Neural cell (in vitro differentiated cells): ENCODE data around the gene TTYH3. TPM values are rescaled to one million over a fixed set of nuclear protein-coding genes. Genes with fewer than 3 reads are reported as not detected.

Source experiments
- H2AFZ ChIP-seq: fragments of 200-600, 300-800 bp; sonication (generic), shearing (Covaris generic); 2 replicates; pipeline ENCODE4 v1.6.0; 2014; ENCODE audit warnings: low read depth, mild to moderate bottlenecking, antibody characterized with exemption, low read length, moderate library complexity
- H3F3A ChIP-seq: fragments of 200-600 bp; shearing (Covaris generic); 2 replicates; pipeline ENCODE4 v1.6.1; 2016; ENCODE audit warnings: mild to moderate bottlenecking, moderate library complexity, mixed read lengths, antibody characterized with exemption, low read length; ENCODE audit not compliant: insufficient read depth, poor library complexity, severe bottlenecking
- H3K27ac ChIP-seq: fragments of 200-600, 300-800 bp; sonication (generic), shearing (Covaris generic); 2 replicates; pipeline ENCODE4 v1.5.1; 2014; ENCODE audit warnings: mild to moderate bottlenecking, low read length, moderate library complexity
- H3K27me3 ChIP-seq: fragments of 300-800, 200-600 bp; sonication (generic), shearing (Covaris generic); 2 replicates; pipeline ENCODE4 v1.6.0; 2014; ENCODE audit warnings: mild to moderate bottlenecking, low read depth, low read length, moderate library complexity; ENCODE audit not compliant: insufficient read depth
- H3K36me3 ChIP-seq: fragments of 300-800, 200-600 bp; sonication (generic), shearing (Covaris generic); 2 replicates; pipeline ENCODE4 v1.5.1; 2014; ENCODE audit warnings: mild to moderate bottlenecking, antibody characterized with exemption, low read length, moderate library complexity; ENCODE audit not compliant: insufficient read depth
- H3K4me2 ChIP-seq: fragments of 300-800, 200-600 bp; sonication (generic), shearing (Covaris generic); 2 replicates; pipeline ENCODE4 v1.6.0; 2014; ENCODE audit warnings: mild to moderate bottlenecking, low read length
- H3K4me3 ChIP-seq: fragments of 300-800, 200-600 bp; sonication (generic), shearing (Covaris generic); 2 replicates; pipeline ENCODE4 v1.5.1; 2014; ENCODE audit warnings: mild to moderate bottlenecking, low read length, moderate library complexity
- H3K79me2 ChIP-seq: fragments of 200-600 bp; shearing (Covaris generic); replicated peaks from 2 replicates; pipeline ENCODE4 v1.6.0; 2014; ENCODE audit warnings: mild to moderate bottlenecking, low read length, moderate library complexity; ENCODE audit not compliant: insufficient read depth
- H3K9ac ChIP-seq: fragments of 300-800, 200-600 bp; sonication (generic), shearing (Covaris generic); 2 replicates; pipeline ENCODE4 v1.6.1; 2016; ENCODE audit warnings: mild to moderate bottlenecking, low read length, mixed read lengths
- H3K9me2 ChIP-seq: fragments of 200-600 bp; shearing (Covaris generic); 2 replicates; pipeline ENCODE4 v1.6.1; 2016; ENCODE audit warnings: mild to moderate bottlenecking, low read length, mixed read lengths; ENCODE audit not compliant: insufficient read depth
- H3K9me3 ChIP-seq: fragments of 200-600, 300-800 bp; sonication (generic), shearing (Covaris generic); 2 replicates; pipeline ENCODE4 v1.6.1; 2016; ENCODE audit warnings: mild to moderate bottlenecking, mixed run types, low read length, moderate library complexity, mixed read lengths
- H4K20me1 ChIP-seq: fragments of 200-600 bp; shearing (Covaris generic); 2 replicates; pipeline ENCODE4 v1.6.1; 2016; ENCODE audit warnings: mild to moderate bottlenecking, mixed run types; ENCODE audit not compliant: insufficient read depth
- EP300 ChIP-seq: fragments of 450-650 bp; conservative IDR thresholded peaks from 2 replicates; pipeline ENCODE4 v1.6.1; 2014; ENCODE audit warnings: antibody characterized with exemption, mild to moderate bottlenecking, moderate library complexity; ENCODE audit not compliant: poor library complexity, severe bottlenecking
- EZH2 ChIP-seq: fragments of 200-600, 300-800 bp; shearing (Covaris generic), sonication (generic); IDR thresholded peaks from 2 replicates; pipeline ENCODE4 v1.6.1; 2014; ENCODE audit warnings: antibody characterized with exemption, low read length, borderline replicate concordance, mild to moderate bottlenecking; ENCODE audit not compliant: insufficient read depth, poor library complexity, severe bottlenecking
- RAD21 ChIP-seq: fragments of 450-650 bp; conservative IDR thresholded peaks from 2 replicates; pipeline ENCODE4 v1.6.1; 2014; ENCODE audit warnings: antibody characterized with exemption, mild to moderate bottlenecking, moderate library complexity
- SMC3 ChIP-seq: fragments of 450-650 bp; conservative IDR thresholded peaks from 2 replicates; pipeline ENCODE4 v1.6.1; 2014; ENCODE audit warnings: antibody characterized with exemption, mild to moderate bottlenecking, moderate library complexity; ENCODE audit not compliant: poor library complexity
- polyA plus RNA-seq: library from polyadenylated mRNA; depleted of rRNA; stranded (reverse); fragments of >200 nt; gene quantifications from 2 replicates; pipeline ENCODE4 v1.2.3, GENCODE V29; 2014
- TF ChIP-seq, protein P1 (sequence below): IDR thresholded peaks from 2 replicates; pipeline ENCODE4 v1.6.1; 2012; ENCODE audit warnings: borderline replicate concordance
- TF ChIP-seq, protein P2 (sequence below): fragments of 450-650 bp; IDR thresholded peaks from 2 replicates; pipeline ENCODE4 v1.5.1; 2014; ENCODE audit warnings: antibody characterized with exemption, mild to moderate bottlenecking, moderate library complexity; ENCODE audit not compliant: poor library complexity, severe bottlenecking

Gene TTYH3
- polyA plus RNA-seq, 1 donor from 2014 or later: 17.0 TPM

DNA sequence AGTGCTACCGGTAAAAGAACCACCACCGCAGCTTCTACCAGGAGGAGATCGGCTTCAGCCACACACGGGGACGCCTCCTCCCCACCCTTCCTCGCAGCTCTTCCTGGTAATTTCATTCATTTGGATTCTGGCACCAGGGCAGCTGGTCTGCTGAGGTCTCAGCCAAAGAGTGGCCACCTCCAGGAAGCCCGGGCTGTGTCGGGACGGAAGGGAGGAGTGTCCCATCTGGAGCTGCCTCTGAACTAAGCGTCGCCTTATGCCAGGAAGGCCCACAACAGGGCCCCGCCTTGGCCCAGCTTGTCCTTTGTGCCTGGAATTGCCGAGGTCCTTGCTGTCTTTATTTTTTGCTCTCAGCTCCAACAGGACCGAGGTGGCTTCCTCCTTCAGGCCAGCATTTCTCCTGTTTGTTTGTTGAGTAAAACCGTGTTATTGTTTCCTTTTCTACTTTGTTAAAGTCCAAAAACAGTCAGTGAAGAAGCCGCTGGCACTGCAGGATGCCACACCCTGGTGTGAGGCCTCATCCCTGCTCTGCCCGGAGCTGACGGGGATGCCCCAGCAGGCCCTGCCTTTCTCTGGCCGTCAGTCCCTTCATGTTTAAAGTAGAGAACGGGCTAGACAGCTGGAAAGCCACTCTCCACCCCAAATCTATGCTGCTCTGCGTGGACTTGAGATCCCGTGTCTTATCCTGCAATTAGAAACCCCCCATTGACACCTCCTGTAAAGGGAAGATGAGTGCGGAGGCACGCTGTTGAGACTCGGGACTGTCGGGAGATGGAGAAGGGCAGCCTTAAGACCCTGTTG lies 24.5 kb upstream of the TTYH3 start:
- Histone ChIP-seq H3K36me3 (no peaks in the 10 kb centered on the region), H4K20me1 (no peaks in the 10 kb centered on the region), H3K27me3 (no peaks in the 10 kb centered on the region), H3K79me2 (no peaks in the 10 kb centered on the region), H3K4me2 (no peak overlapping the region), H2AFZ (no peak overlapping the region), H3K9ac (no peak overlapping the region), H3K9me2 (no peaks in the 10 kb centered on the region), H3F3A (no peaks in the 10 kb centered on the region), H3K4me3 (no peak overlapping the region), H3K27ac (no peak overlapping the region), H3K9me3 (no peaks in the 10 kb centered on the region)
- TF ChIP-seq EZH2: no peak
- TF ChIP-seq, protein P1, sequence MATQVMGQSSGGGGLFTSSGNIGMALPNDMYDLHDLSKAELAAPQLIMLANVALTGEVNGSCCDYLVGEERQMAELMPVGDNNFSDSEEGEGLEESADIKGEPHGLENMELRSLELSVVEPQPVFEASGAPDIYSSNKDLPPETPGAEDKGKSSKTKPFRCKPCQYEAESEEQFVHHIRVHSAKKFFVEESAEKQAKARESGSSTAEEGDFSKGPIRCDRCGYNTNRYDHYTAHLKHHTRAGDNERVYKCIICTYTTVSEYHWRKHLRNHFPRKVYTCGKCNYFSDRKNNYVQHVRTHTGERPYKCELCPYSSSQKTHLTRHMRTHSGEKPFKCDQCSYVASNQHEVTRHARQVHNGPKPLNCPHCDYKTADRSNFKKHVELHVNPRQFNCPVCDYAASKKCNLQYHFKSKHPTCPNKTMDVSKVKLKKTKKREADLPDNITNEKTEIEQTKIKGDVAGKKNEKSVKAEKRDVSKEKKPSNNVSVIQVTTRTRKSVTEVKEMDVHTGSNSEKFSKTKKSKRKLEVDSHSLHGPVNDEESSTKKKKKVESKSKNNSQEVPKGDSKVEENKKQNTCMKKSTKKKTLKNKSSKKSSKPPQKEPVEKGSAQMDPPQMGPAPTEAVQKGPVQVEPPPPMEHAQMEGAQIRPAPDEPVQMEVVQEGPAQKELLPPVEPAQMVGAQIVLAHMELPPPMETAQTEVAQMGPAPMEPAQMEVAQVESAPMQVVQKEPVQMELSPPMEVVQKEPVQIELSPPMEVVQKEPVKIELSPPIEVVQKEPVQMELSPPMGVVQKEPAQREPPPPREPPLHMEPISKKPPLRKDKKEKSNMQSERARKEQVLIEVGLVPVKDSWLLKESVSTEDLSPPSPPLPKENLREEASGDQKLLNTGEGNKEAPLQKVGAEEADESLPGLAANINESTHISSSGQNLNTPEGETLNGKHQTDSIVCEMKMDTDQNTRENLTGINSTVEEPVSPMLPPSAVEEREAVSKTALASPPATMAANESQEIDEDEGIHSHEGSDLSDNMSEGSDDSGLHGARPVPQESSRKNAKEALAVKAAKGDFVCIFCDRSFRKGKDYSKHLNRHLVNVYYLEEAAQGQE: no peak
- TF ChIP-seq EP300: no peak
- TF ChIP-seq, protein P2, sequence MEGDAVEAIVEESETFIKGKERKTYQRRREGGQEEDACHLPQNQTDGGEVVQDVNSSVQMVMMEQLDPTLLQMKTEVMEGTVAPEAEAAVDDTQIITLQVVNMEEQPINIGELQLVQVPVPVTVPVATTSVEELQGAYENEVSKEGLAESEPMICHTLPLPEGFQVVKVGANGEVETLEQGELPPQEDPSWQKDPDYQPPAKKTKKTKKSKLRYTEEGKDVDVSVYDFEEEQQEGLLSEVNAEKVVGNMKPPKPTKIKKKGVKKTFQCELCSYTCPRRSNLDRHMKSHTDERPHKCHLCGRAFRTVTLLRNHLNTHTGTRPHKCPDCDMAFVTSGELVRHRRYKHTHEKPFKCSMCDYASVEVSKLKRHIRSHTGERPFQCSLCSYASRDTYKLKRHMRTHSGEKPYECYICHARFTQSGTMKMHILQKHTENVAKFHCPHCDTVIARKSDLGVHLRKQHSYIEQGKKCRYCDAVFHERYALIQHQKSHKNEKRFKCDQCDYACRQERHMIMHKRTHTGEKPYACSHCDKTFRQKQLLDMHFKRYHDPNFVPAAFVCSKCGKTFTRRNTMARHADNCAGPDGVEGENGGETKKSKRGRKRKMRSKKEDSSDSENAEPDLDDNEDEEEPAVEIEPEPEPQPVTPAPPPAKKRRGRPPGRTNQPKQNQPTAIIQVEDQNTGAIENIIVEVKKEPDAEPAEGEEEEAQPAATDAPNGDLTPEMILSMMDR: no peak
- TF ChIP-seq SMC3: no peak
- no peak for TF ChIP-seq RAD21

DNA sequence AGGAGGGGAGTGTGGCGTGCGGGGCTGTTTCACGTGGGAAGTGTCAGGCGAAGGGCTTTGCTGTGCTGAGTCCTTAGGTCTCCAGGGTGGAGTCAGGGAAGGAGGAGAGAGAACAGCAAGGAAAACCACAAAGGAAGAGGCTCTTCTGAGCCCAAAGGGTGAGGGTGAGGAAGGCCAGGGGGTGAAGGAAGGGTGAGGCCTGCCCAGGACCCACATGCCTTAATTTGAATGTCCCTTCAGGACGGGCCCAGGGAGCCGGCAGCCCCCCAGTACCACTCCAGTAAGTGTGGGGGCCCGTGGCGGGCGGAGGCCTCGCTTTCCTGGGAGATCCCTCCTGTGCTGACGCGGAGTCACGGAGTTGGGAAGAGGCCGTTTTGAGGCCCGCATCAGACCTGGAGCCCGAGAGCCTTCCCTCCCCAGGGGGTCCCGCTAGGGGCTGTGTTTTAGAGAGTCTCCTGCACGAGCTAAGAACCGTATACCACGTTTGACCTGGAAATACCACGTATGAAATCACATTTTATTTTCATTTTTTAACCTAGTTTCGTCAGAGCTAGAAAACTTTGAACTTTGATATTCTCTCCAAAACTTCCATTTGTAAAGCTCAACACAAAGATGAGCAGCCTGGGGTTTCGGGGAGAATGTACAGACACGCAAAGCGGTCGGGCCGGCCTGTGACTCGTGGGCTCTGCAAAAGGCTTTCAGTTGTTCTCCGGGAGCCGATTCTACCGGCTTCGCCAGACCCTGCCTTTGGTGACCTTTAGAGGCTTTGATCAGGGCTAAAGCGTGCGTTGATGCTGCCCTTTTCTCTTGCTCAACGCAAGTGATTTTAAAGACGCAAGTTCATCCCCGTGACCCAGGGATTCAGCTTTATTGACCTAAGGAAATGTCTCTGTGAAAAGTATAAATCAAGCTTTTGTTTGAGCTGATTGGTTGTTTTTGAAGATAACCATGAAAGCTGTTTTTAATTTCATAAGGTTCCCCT lies 23.6 kb upstream of the TTYH3 start:
- H3K9me3 ChIP-seq: no peaks in the 10 kb centered on the region
- H3K4me2 ChIP-seq: no peak overlapping the region
- H3K9ac ChIP-seq: no peak overlapping the region
- H4K20me1 ChIP-seq: no peaks in the 10 kb centered on the region
- H2AFZ ChIP-seq: no peak overlapping the region
- TF ChIP-seq, protein P1: no peak
- TF ChIP-seq, protein P2: no peak
- no peak for TF ChIP-seq EP300
- no peak overlapping the region for H3K27ac ChIP-seq
- no peaks in the 10 kb centered on the region for H3K27me3 ChIP-seq
- no peaks in the 10 kb centered on the region for H3K79me2 ChIP-seq
- no peaks in the 10 kb centered on the region for H3K36me3 ChIP-seq
- no peaks in the 10 kb centered on the region for H3F3A ChIP-seq
- no peaks in the 10 kb centered on the region for H3K9me2 ChIP-seq
- no peak overlapping the region for H3K4me3 ChIP-seq
